OCI-LY7 (cell line): ENCODE results near the gene ZNF37A. TPM values are rescaled to one million over a fixed set of nuclear protein-coding genes. Genes with fewer than 3 reads are reported as not detected.
"Not testable (repeated sequence)": the region's sequence is repeated elsewhere in the genome, so short reads cannot be mapped to it uniquely, and the experiment has no call there.

ENCODE experiments used
- BruUV-seq: library from RNA; stranded (reverse); fragments of 400-500 nt; replicated peaks from 2 replicates; lab custom pipeline; 2021; lab: Mats Ljungman, UMichigan
- CTCF ChIA-PET: fragments of 300-600 bp; sonication (Branson Sonifier 250); formaldehyde crosslinking; loops from one replicate; lab custom pipeline; 2022; ENCODE audit warnings: antibody characterized with exemption; ENCODE audit not compliant: unreplicated experiment; lab: Charles Lee
- POLR2A ChIA-PET: fragments of 300-600 bp; sonication (Branson Sonifier 250); formaldehyde crosslinking; loops from one replicate; lab custom pipeline; 2022; ENCODE audit warnings: antibody characterized with exemption; lab: Charles Lee
- DNase-seq: peaks from one replicate; pipeline ENCODE4 v3.0.0-alpha.2; 2015; ENCODE audit warnings: low spot score
- H2AFZ ChIP-seq: fragments of 200-600 bp; sonication (generic), shearing (Covaris generic); 2 replicates; pipeline ENCODE4 v1.6.1; 2014; ENCODE audit warnings: mild to moderate bottlenecking, antibody characterized with exemption, low read length, moderate library complexity
- H3K27ac ChIP-seq: fragments of 200-600 bp; sonication (generic); 2 replicates; pipeline ENCODE4 v1.5.1; 2014; ENCODE audit warnings: mixed run types, low read depth, mild to moderate bottlenecking, moderate library complexity, low read length, inconsistent platforms; ENCODE audit not compliant: poor library complexity, severe bottlenecking
- H3K36me3 ChIP-seq: fragments of 200-600 bp; sonication (generic); 2 replicates; pipeline ENCODE4 v1.6.1; 2014; ENCODE audit warnings: mild to moderate bottlenecking, antibody characterized with exemption, low read length, moderate library complexity, mixed read lengths; ENCODE audit not compliant: insufficient read depth
- H3K4me1 ChIP-seq: fragments of 200-600 bp; sonication (generic); 2 replicates; pipeline ENCODE4 v1.5.1; 2014; ENCODE audit warnings: mild to moderate bottlenecking, low read length; ENCODE audit not compliant: insufficient read depth, poor library complexity, severe bottlenecking
- H3K4me2 ChIP-seq: fragments of 200-600 bp; sonication (generic); 2 replicates; pipeline ENCODE4 v1.6.1; 2014; ENCODE audit warnings: mild to moderate bottlenecking, low read length
- H3K4me3 ChIP-seq: fragments of 200-600 bp; sonication (generic); 2 replicates; pipeline ENCODE4 v1.5.1; 2014; ENCODE audit warnings: mild to moderate bottlenecking, low read depth, low read length; ENCODE audit not compliant: poor library complexity, severe bottlenecking
- H3K79me2 ChIP-seq: fragments of 200-600 bp; sonication (generic); 2 replicates; pipeline ENCODE4 v1.6.1; 2016; ENCODE audit warnings: low read depth, mild to moderate bottlenecking, low read length, moderate library complexity, mixed read lengths; ENCODE audit not compliant: insufficient read depth
- H3K9me2 ChIP-seq: fragments of 200-600 bp; sonication (generic); 2 replicates; pipeline ENCODE4 v1.6.1; 2016; ENCODE audit warnings: mild to moderate bottlenecking, low read length, mixed read lengths; ENCODE audit not compliant: insufficient read depth
- H3K9me3 ChIP-seq: fragments of 200-600 bp; sonication (generic); 2 replicates; pipeline ENCODE4 v1.6.1; 2014; ENCODE audit warnings: mild to moderate bottlenecking, mixed run types, low read length, mixed read lengths
- H4K20me1 ChIP-seq: fragments of 200-600 bp; sonication (generic); 2 replicates; pipeline ENCODE4 v1.6.1; 2014; ENCODE audit warnings: mild to moderate bottlenecking, antibody characterized with exemption, low read length, moderate library complexity, mixed read lengths; ENCODE audit not compliant: insufficient read depth
- CTCF ChIP-seq: fragments of 200-600 bp; sonication (generic); conservative IDR thresholded peaks from 2 replicates; pipeline ENCODE4 v1.5.1; 2014; ENCODE audit warnings: mild to moderate bottlenecking, antibody characterized with exemption, low read length, moderate library complexity, mixed read lengths
- EZH2phosphoT487 ChIP-seq: fragments of 200-600 bp; sonication (generic); IDR thresholded peaks from 2 replicates; pipeline ENCODE4 v1.6.1; 2018; ENCODE audit warnings: low read depth, borderline replicate concordance, mild to moderate bottlenecking, mixed run types, antibody characterized with exemption, low read length, moderate library complexity, mixed read lengths
- intact Hi-C: fragments of 100-400 bp; cut with micrococcal nuclease; formaldehyde crosslinking; loops from one replicate; pipeline ENCODE4 v1.10.0; 2022; ENCODE audit not compliant: unreplicated experiment
- total RNA-seq, 2 experiments: library from RNA; depleted of rRNA in 1 of 2; stranded (reverse); fragments of >200 nt in 1 of 2; shearing (Covaris generic) in 1 of 2; gene quantifications; 2 replicates each; pipeline ENCODE4 v1.2.3, GENCODE V29; 2014 to 2022

ZNF37A gene
- total RNA-seq, 2 experiments from 2014 or later = 21.2 to 38.1 TPM

- CTCF ChIA-PET = no interaction called here
- intact Hi-C loops = no loop called here
- no peak for DNase-seq
- Histone ChIP-seq H3K4me2 (no peak overlapping the region), H3K4me3 (no peak overlapping the region), H3K36me3 (peaks cover 91% of the 10 kb centered on the region), H3K9me2 (no peaks in the 10 kb centered on the region), H2AFZ (no peak overlapping the region), H3K9me3 (no peaks in the 10 kb centered on the region), H3K27ac (no peak overlapping the region), H3K4me1 (peaks cover 8% of the 10 kb centered on the region), H4K20me1 (no peaks in the 10 kb centered on the region), H3K79me2 (no peaks in the 10 kb centered on the region)
- TF ChIP-seq EZH2phosphoT487 (no peak), CTCF (no peak)
- no TSS peak for BruUV-seq
- POLR2A ChIA-PET = interaction anchor here (0.6 to 1.4 kb wide), 4 partner anchors 10 to 1594 kb away, joined by 3 to 6 read pairs (median 4); no protein-coding TSS in a partner anchor
These were observed 46.5 kb upstream of the ZNF37A start for GRCh38 chr10:38047666-38048065.

GRCh38 chr10:38050212-38050611, 43.9 kb upstream of the ZNF37A start:
- H3K9me3 ChIP-seq = peaks cover 15% of the 10 kb centered on the region; the same call in 1 of the 2 replicates
- DNase-seq = no peak
- H3K27ac ChIP-seq = no peak overlapping the region
- intact Hi-C loops = no loop called here
- peaks cover 8% of the 10 kb centered on the region for H3K4me1 ChIP-seq
- no peaks in the 10 kb centered on the region for H3K9me2 ChIP-seq
- no peak overlapping the region for H3K4me3 ChIP-seq
- H3K36me3 ChIP-seq = peaks cover 93% of the 10 kb centered on the region
- POLR2A ChIA-PET = interaction anchor here (0.7 kb wide), 1 partner anchor 650 kb away, joined by 3 read pairs; no protein-coding TSS in a partner anchor
- no peak overlapping the region for H2AFZ ChIP-seq
- no TSS peak for BruUV-seq
- TF ChIP-seq EZH2phosphoT487 (no peak), CTCF (no peak)
- CTCF ChIA-PET = no interaction called here
- no peaks in the 10 kb centered on the region for H4K20me1 ChIP-seq
- no peak overlapping the region for H3K4me2 ChIP-seq
- no peaks in the 10 kb centered on the region for H3K79me2 ChIP-seq

- POLR2A ChIA-PET = no interaction called here
- Histone ChIP-seq H3K36me3 (peaks cover 93% of the 10 kb centered on the region), H3K9me2 (no peaks in the 10 kb centered on the region), H3K79me2 (no peaks in the 10 kb centered on the region), H4K20me1 (no peaks in the 10 kb centered on the region), H3K9me3 (peaks cover 19% of the 10 kb centered on the region; the same call in 1 of the 2 replicates), H3K4me1 (peaks cover 8% of the 10 kb centered on the region), H2AFZ (no peak overlapping the region), H3K27ac (no peak overlapping the region), H3K4me3 (no peak overlapping the region), H3K4me2 (no peak overlapping the region)
- no TSS peak for BruUV-seq
- intact Hi-C loops = no loop called here
- CTCF ChIA-PET = no interaction called here
- DNase-seq = no peak
- TF ChIP-seq EZH2phosphoT487 (no peak), CTCF (no peak)
These were observed 39.8 kb upstream of the ZNF37A start for GRCh38 chr10:38054361-38054797.

- CTCF ChIA-PET, BruUV-seq, H3K9me2 ChIP-seq, POLR2A ChIA-PET, H3K79me2 ChIP-seq, DNase-seq, H3K27ac ChIP-seq, H2AFZ ChIP-seq, H3K4me2 ChIP-seq, intact Hi-C loops, H3K4me1 ChIP-seq, H4K20me1 ChIP-seq, H3K4me3 ChIP-seq: not testable (repeated sequence)
- H3K9me3 ChIP-seq = peaks cover 19% of the 10 kb centered on the region; the same call in 1 of the 2 replicates
- H3K36me3 ChIP-seq = peaks cover 93% of the 10 kb centered on the region
These were observed 38.8 kb upstream of the ZNF37A start for GRCh38 chr10:38055274-38055894.
